Endothelial cell of umbilical vein (primary cell): ENCODE data around the gene MAP3K15. TPM values are rescaled to one million over a fixed set of nuclear protein-coding genes. Genes with fewer than 3 reads are reported as not detected.

Experiments used
- BruUV-seq: library from RNA; stranded (reverse); fragments of 400-500 nt; replicated peaks from 2 replicates; lab custom pipeline; 2021; lab: Mats Ljungman, UMichigan
- CTCF ChIA-PET: fragments of 300-600, 350-600 bp; sonication (Branson Sonifier 250); formaldehyde crosslinking; loops from one replicate; lab custom pipeline; 2021; ENCODE audit warnings: antibody characterized with exemption, inconsistent platforms; lab: Charles Lee
- POLR2A ChIA-PET: fragments of 300-600, 350-600 bp; sonication (Branson Sonifier 250); formaldehyde crosslinking; loops from one replicate; lab custom pipeline; 2021; ENCODE audit warnings: antibody characterized with exemption, inconsistent platforms; lab: Charles Lee
- DNase-seq: peaks from one replicate; pipeline ENCODE4 v3.0.0-alpha.2; 2011; ENCODE audit warnings: low read depth, low spot score
- FAIRE-seq: peaks from 2 replicates; lab custom pipeline; 2011; peaks lifted over from hg19 to GRCh38; lab: Jason Lieb, UNC
- H2AFZ ChIP-seq: 2 replicates; pipeline ENCODE4 v1.6.0; 2012; ENCODE audit warnings: low read depth, low read length, control low read depth, inconsistent platforms
- H3K27ac ChIP-seq: 2 replicates; pipeline ENCODE4 v1.5.1; 2011; ENCODE audit warnings: low read depth, mild to moderate bottlenecking, control low read depth, low read length, moderate library complexity; ENCODE audit not compliant: insufficient read depth
- H3K27me3 ChIP-seq, 2 experiments: 2 replicates each; pipeline versions ENCODE4 v1.6.0 to v1.6.1; 2011; ENCODE audit warnings: low read length in 2 of 2, mixed read lengths in 1 of 2; ENCODE audit not compliant: control insufficient read depth in 2 of 2, insufficient read depth in 2 of 2
- H3K36me3 ChIP-seq, 2 experiments: 2 replicates in 1 of 2; 3 replicates in 1 of 2; pipeline ENCODE4 v1.5.1; 2011; ENCODE audit warnings: low read length in 2 of 2, mild to moderate bottlenecking in 1 of 2, moderate library complexity in 1 of 2; ENCODE audit not compliant: control insufficient read depth in 2 of 2, insufficient read depth in 2 of 2; ENCODE audit errors: extremely low read depth in 1 of 2
- H3K4me1 ChIP-seq: 3 replicates; pipeline ENCODE4 v1.5.1; 2011; ENCODE audit warnings: mild to moderate bottlenecking, low read length; ENCODE audit not compliant: control insufficient read depth, insufficient read depth; ENCODE audit errors: extremely low read depth
- H3K4me2 ChIP-seq: 2 replicates; pipeline ENCODE4 v1.6.1; 2011; ENCODE audit warnings: low read length, control low read depth, mixed read lengths; ENCODE audit not compliant: insufficient read depth
- H3K4me3 ChIP-seq, 3 experiments: fragments of 200-600 bp in 1 of 3; sonication (generic), shearing (Covaris generic) in 1 of 3; replicated peaks in 1 of 3; 2 replicates each; pipeline ENCODE4 v1.5.1; 2011 to 2016; ENCODE audit warnings: control low read depth in 3 of 3, low read length in 3 of 3, mild to moderate bottlenecking in 2 of 3, inconsistent platforms in 1 of 3, low read depth in 1 of 3, moderate library complexity in 1 of 3; ENCODE audit not compliant: insufficient read depth in 1 of 3
- H3K79me2 ChIP-seq: 2 replicates; pipeline ENCODE4 v1.6.0; 2012; ENCODE audit warnings: low read length, inconsistent platforms; ENCODE audit not compliant: control insufficient read depth, insufficient read depth
- H3K9ac ChIP-seq: replicated peaks from 2 replicates; pipeline ENCODE3; 2011; ENCODE audit warnings: low read length, control low read depth; ENCODE audit not compliant: insufficient read depth; ENCODE audit errors: extremely low read depth
- H3K9me1 ChIP-seq: replicated peaks from 3 replicates; pipeline ENCODE4 v1.6.0; 2011; ENCODE audit warnings: mild to moderate bottlenecking, low read length; ENCODE audit not compliant: control insufficient read depth, insufficient read depth; ENCODE audit errors: extremely low read depth
- H3K9me3 ChIP-seq: replicated peaks from 2 replicates; pipeline ENCODE4 v1.5.1; 2012; ENCODE audit warnings: low read length, inconsistent platforms; ENCODE audit not compliant: control insufficient read depth, insufficient read depth
- H4K20me1 ChIP-seq: replicated peaks from 2 replicates; pipeline ENCODE3; 2011; ENCODE audit warnings: mild to moderate bottlenecking, low read length; ENCODE audit not compliant: control insufficient read depth, insufficient read depth; ENCODE audit errors: extremely low read depth
- EZH2 ChIP-seq: IDR thresholded peaks from 2 replicates; pipeline ENCODE4 v1.6.1; 2012; ENCODE audit warnings: borderline replicate concordance, low read depth, mild to moderate bottlenecking, moderate library complexity, low read length, inconsistent platforms; ENCODE audit not compliant: severe bottlenecking
- FOS ChIP-seq: IDR thresholded peaks from 2 replicates; pipeline ENCODE4 v1.6.1; 2011; ENCODE audit warnings: mild to moderate bottlenecking, low read length, moderate library complexity, borderline replicate concordance; ENCODE audit not compliant: insufficient read depth
- GATA2 ChIP-seq: IDR thresholded peaks from 2 replicates; pipeline ENCODE4 v1.7.0; 2011; ENCODE audit warnings: low read depth, mild to moderate bottlenecking, moderate library complexity, mixed read lengths, low read length; ENCODE audit not compliant: insufficient read length, insufficient read depth
- JUN ChIP-seq: IDR thresholded peaks from 2 replicates; pipeline ENCODE4 v1.6.1; 2011; ENCODE audit warnings: borderline replicate concordance, low read depth; ENCODE audit not compliant: insufficient read length, insufficient read depth
- MYC ChIP-seq: IDR thresholded peaks from one replicate; pipeline ENCODE4 v1.6.1; 2011; ENCODE audit warnings: mild to moderate bottlenecking, low read depth, low read length
- POLR2A ChIP-seq: IDR thresholded peaks from 2 replicates; pipeline ENCODE4 v1.6.1; 2012; ENCODE audit warnings: low read depth, mild to moderate bottlenecking, control low read depth, low read length
- POLR2AphosphoS5 ChIP-seq: IDR thresholded peaks from 2 replicates; pipeline ENCODE4 v1.6.1; 2012; ENCODE audit warnings: low read depth, mild to moderate bottlenecking, control low read depth, low read length, moderate library complexity; ENCODE audit not compliant: insufficient read depth
- dilution Hi-C: fragments of 300-500 bp; cut with MboI; formaldehyde crosslinking; loops from one replicate; pipeline ENCODE4 v1.15.0; 2019; ENCODE audit warnings: low sequenced_read_pairs; ENCODE audit not compliant: extremely low pct_ligation_motif_present
- intact Hi-C: fragments of 100-400 bp; cut with micrococcal nuclease; formaldehyde crosslinking; loops from one replicate; pipeline ENCODE4 v1.10.0; 2022
- polyA plus RNA-seq, 4 experiments: library from polyadenylated mRNA; depleted of rRNA in 3 of 4; stranded (reverse) in 3 of 4; unstranded in 1 of 4; fragments of >200 nt; gene quantifications; 2 replicates each; pipeline versions ENCODE4 v1.2.1 to v1.2.3, GENCODE V29; 2011 to 2012; ENCODE audit warnings: missing spikeins in 1 of 4
- total RNA-seq: library from RNA; stranded (reverse); gene quantifications from 2 replicates; pipeline ENCODE4 v1.2.3, GENCODE V29; 2021
- TF ChIP-seq, protein P1 (sequence below), 2 donors: IDR thresholded peaks; 1 replicate in 1 of 2; 2 replicates in 1 of 2; pipeline ENCODE4 v1.5.1; 2011; ENCODE audit warnings: low read length in 2 of 2, mild to moderate bottlenecking in 2 of 2, moderate library complexity in 2 of 2, control low read depth in 1 of 2, inconsistent platforms in 1 of 2, low read depth in 1 of 2; ENCODE audit not compliant: insufficient read depth in 1 of 2; ENCODE audit errors: extremely low read depth in 1 of 2
- TF ChIP-seq, protein P2 (sequence below): IDR thresholded peaks from 2 replicates; pipeline ENCODE4 v1.6.1; 2011; ENCODE audit not compliant: insufficient read depth, insufficient read length

The MAP3K15 gene
- total and polyA plus RNA-seq, 2 donors (not counting 3 experiments of a cell fraction or from before 2014, with no cell fraction given), result 0.01 to 0.09 TPM

- H3K4me1 ChIP-seq, result no peaks in the 10 kb centered on the region
- no peak overlapping the region for H2AFZ ChIP-seq
- no peak overlapping the region for H3K4me3 ChIP-seq
- intact Hi-C loops (no loop called here), dilution Hi-C loops (no loop called here)
- FAIRE-seq (no peak), DNase-seq (no peak)
- no peak overlapping the region for H3K27ac ChIP-seq
- no peak overlapping the region for H3K9ac ChIP-seq
- POLR2A ChIA-PET, result no interaction called here
- H4K20me1 ChIP-seq, result no peaks in the 10 kb centered on the region
- no peak for TF ChIP-seq POLR2A
- no peak for TF ChIP-seq FOS
- TF ChIP-seq POLR2AphosphoS5, result no peak
- TF ChIP-seq, protein P1, sequence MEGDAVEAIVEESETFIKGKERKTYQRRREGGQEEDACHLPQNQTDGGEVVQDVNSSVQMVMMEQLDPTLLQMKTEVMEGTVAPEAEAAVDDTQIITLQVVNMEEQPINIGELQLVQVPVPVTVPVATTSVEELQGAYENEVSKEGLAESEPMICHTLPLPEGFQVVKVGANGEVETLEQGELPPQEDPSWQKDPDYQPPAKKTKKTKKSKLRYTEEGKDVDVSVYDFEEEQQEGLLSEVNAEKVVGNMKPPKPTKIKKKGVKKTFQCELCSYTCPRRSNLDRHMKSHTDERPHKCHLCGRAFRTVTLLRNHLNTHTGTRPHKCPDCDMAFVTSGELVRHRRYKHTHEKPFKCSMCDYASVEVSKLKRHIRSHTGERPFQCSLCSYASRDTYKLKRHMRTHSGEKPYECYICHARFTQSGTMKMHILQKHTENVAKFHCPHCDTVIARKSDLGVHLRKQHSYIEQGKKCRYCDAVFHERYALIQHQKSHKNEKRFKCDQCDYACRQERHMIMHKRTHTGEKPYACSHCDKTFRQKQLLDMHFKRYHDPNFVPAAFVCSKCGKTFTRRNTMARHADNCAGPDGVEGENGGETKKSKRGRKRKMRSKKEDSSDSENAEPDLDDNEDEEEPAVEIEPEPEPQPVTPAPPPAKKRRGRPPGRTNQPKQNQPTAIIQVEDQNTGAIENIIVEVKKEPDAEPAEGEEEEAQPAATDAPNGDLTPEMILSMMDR (IDR thresholded peaks at IDR 0.05; ENCODE audit: extremely low read depth in 1 of 2, insufficient read depth in 1 of 2, low read depth in 1 of 2, low read length in 2 of 2), result no peak
- TF ChIP-seq, protein P2, sequence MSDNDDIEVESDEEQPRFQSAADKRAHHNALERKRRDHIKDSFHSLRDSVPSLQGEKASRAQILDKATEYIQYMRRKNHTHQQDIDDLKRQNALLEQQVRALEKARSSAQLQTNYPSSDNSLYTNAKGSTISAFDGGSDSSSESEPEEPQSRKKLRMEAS, result no peak
- no peak for TF ChIP-seq MYC
- no peak for TF ChIP-seq EZH2
- TF ChIP-seq GATA2, result no peak
- no peak for TF ChIP-seq JUN
- no TSS peak for BruUV-seq
- no peaks in the 10 kb centered on the region for H3K9me1 ChIP-seq
- no peak overlapping the region for H3K4me2 ChIP-seq
- CTCF ChIA-PET, result interaction anchor here (0.7 to 1.5 kb wide), 3 partner anchors 9 to 1168 kb away, joined by 3 to 5 read pairs (median 3); no protein-coding TSS in a partner anchor
- no peaks in the 10 kb centered on the region for H3K9me3 ChIP-seq
- H3K79me2 ChIP-seq, result no peaks in the 10 kb centered on the region
- H3K36me3 ChIP-seq, result no peaks in the 10 kb centered on the region
- H3K27me3 ChIP-seq, result no peaks in the 10 kb centered on the region
Observed at GRCh38 chrX:19392078-19392477, 123.2 kb downstream of the MAP3K15 start.
